ENCODE measurements around the gene CARS2.

GRCh38 chr13:110702089-110702488 is 3.8 kb downstream of the CARS2 start:
- TF ChIP-seq EP300 (IDR thresholded peaks at IDR 0.05) (no peak), CTCF (IDR thresholded peaks at IDR 0.05) (no peak), POLR2A (IDR thresholded peaks at IDR 0.05; ENCODE audit: low read depth) (no peak), POLR2AphosphoS5 (IDR thresholded peaks at IDR 0.05) (no peak)

Data from esophagus muscularis mucosa (tissue), 4 donors.